Right lung (tissue), 5 donors: ENCODE measurements around the gene RGS6. TPM values are rescaled to one million over a fixed set of nuclear protein-coding genes. Genes with fewer than 3 reads are reported as not detected.

Experiments
- DNase-seq, 2 donors: peaks; one replicate each; pipeline ENCODE4 v3.0.0-alpha.2; 2013
- polyA plus RNA-seq, 5 donors: library from polyadenylated mRNA; unstranded; fragments of 120-200 nt; gene quantifications; one replicate each; pipeline versions ENCODE4 v1.2.1 to v1.2.3, GENCODE V29; 2013; ENCODE audit warnings: inconsistent platforms in 1 of 5, low replicate concordance in 1 of 5; ENCODE audit not compliant: insufficient read length in 5 of 5, insufficient read depth in 1 of 5

Gene RGS6
- polyA plus RNA-seq, 5 donors = 2.8 to 3.1 (median 2.9) TPM

DNA sequence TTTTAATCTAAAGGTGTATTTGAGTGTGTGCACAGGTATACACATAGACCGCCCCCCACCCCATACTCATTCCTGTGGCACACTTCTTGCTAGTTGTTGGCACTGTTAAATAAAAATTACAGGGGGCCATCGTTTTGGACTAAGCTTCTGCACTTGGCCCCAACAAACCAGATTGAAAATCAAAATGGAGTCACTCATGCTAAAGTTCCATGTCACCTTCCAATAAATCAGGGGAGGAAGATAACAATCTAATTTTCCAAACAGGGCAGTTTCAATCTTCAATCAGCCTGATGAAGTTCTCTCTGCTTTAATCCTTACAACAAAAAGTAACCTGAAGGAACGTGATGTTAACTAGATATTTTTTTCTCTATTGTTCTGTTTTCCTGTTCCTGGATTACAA, 78.2 kb downstream of the RGS6 start:
- no peak for DNase-seq

DNA sequence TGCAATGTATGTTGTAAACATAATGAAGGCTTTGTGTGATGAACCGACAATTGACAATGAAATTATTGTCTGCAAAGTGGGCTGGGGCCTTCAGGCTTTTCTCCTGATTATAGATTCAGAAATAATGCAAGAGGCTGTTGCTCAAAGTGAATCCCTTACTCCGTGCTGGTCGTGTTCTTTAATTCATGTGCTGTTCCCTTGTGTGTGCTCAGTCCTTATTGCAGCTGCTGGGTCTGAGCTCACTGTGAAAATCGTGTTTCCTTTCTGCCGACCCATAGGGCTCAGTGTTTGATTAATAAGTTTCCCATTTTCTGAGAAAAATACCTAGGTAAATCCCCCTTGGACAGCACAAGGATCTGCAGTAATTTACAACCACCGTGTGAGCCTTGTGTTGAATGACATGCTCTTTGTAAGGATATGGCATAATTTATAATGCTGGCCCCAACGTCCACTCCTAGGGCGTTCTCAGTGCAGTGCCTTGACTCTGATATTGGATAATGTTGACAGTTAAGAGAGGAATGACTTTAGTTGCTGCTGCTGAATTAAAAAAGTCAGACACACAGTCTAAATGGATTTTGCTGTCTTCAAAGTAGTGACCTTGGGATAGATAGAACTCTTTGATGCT, 81.6 kb downstream of the RGS6 start:
- DNase-seq = no peak

DNA sequence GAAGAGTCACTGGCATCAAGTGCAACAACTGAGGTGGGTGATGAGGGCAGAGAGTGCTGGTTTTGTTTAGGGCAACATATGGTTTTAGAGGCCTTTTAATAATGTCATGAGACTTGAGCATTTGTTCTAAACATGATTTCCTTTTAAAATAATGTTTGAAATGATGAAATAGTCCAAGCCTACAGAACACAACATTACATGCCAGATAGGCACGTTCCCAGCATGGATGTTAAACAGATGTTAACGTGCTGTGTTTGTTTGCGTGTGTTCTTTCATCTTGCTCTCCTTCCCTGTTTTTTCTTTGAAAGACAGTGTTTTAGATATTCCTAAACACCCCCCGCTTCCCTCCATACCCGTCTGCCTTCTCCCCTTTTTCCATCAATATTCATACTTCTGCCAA, 82.3 kb downstream of the RGS6 start:
- DNase-seq = no peak

DNA sequence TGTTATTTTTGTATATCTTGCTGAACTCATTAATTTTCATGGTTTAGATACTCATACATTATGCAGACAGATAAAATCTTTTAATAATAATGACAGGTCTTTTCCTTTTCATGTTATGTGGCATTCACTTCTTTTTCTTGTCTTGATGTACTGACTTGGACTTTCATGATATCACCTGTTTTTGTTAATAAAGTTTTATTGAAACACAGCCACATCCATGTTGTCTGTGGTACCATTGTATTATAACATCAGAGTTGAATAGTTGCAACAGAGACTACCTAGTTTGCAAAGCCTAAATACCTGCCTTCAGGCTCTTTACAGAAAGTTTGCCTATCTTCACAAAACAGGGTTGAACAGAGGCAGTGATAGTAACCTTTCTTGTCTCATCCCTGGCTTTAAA, 85.1 kb downstream of the RGS6 start:
- DNase-seq = no peak

DNA sequence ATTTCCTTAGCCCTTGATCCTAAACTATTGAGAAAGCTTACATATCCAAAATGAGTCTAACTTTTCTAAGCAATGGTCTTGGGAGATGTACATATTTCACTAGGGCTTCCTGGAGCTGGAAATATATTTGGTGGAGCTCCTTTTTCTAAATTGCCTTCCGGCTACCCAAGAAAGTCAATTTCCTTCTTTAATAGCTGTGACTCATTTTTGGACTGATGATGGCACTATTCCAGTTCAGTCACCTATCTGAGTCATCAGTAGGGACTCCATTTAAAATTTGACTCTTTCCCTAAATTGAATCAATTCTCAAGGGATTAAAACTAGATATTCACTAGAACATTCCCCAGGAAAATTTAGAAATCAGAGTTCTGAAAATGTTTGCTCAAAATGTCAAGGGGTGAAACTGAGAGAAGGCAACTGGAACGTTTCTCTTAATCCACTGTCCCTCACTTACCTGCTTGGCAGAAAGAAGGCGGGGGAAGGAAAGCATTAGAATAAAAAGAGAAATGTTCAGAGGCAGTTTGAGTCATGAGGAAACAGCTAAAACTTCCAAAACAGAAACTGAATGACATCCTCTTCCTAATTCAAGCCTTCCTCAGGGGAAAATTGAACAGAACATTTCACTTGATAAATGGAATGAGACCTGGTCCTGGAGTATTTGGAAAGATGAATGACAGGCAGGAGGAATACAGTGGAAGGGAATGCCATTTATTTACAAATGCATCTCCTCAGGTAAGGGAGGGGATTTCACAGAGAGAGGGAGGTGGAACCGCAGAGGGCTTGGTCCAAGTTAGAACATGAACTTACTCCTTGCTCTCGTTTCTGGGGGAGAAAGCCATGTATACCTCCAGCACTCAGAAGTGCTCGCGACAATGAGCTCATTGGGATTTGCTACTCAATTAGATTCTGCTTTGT, 91.2 kb downstream of the RGS6 start:
- no peak for DNase-seq

DNA sequence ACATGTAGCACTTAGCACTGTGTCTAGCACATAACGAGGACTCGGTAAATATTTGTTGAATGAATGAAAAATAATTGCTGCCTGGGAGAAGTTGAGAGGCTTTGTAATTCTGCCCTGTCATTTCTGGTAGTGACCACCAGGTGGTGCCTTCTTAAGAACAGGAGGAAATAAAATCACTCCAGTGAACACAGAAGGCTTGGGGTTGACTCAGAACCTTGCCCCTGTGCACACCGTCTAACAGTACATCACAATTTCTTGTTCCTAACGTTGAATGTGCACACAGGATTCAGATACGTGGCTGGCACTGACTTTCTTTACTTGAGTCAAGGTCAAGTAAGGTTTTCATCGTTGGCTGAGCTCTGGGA, 91.8 kb downstream of the RGS6 start:
- DNase-seq = no peak

DNA sequence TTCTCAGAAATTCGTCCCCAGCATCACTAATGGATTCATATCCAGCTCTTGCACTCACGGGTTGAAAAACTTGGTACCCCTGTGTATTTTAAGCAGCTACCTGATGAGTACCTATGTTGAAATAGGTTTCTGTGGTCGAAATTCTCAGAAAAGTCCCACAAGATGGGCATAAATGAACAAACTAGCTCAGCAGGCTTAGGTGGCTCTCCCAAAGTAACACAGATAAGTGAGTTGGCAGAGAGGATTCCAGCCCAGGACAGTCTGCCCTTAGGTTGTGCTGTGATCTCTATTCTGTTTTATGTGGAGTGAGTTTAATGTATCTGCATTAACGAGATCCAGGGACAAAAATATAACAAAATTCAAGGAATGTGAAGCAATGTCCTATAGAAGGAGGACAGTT, 92.3 kb downstream of the RGS6 start:
- no peak for DNase-seq

DNA sequence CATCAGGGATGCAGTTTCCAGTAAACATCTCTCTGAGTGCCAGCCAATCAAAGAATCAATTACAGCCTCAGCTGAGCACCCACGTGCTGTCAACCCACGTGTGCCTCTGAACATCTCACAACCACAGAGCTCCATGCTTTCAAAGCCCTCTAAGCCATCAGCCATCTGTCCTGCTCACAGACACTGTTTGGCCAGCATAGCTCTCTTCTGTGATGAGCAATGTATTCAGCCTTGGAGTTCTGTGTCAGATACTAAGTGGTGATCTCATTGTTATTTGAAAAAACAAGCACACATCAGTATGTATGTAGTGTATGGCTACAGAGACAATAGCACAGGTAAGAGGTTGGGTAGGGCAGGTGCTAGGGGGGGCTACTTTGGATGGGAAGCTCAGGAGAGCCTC, 94.3 kb downstream of the RGS6 start:
- no peak for DNase-seq

DNA sequence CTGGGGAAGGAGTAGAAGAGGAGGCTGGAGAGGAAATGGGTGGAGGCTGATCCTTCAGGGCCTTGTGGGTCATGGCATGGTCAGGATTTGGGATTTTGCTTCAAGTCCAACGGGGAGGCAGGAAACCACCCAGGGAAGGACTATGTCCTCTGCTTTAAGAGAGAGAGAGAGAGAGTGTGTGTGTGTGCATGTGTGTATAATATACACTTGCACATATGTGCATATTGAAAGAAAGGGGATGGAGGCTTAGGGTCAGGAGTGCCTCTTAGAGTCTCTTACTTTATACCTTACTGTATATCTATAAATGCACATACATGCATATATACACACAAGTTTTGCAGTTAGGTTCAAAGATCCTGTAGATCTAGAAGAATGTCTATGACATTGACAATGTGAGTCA, 94.8 kb downstream of the RGS6 start:
- DNase-seq = no peak

DNA sequence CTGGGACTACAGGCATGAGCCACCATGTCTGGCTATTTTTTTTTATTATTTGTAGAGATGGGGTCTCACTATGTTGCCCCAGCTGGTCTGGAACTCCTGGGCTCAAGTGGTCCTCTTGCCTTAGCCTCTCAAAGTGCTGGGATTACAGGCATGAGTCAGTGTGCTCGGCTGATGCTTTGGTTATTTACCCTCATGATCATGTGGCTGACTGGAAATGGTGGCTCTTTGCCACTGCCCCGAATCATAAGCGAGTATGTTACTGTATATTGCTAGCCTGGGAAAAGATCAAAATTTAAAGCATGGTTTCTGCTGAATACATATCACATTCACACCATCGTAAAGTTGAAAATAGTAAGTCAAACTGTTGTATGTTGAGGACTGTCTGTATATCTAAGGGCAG, 101.1 kb downstream of the RGS6 start:
- no peak for DNase-seq

DNA sequence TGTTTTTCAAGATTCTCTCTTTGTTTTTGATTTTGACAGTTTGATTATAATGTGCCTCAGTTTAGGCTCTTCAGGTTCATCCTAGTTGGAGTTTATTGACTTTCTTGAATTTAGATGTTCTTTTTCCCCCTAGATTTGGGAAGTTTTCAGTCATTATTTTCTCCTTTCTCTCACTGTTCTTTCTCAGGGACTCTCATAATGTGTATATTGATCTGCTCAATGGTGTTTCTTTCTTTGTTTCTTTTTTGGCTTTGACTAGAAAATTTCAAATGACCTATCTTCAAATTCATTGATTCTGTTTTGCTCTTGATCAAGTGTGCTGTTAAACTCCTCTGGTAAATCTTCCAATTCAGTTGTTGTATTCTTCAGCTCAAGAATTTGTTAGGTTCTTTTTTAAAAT, 108.3 kb downstream of the RGS6 start:
- DNase-seq = no peak

DNA sequence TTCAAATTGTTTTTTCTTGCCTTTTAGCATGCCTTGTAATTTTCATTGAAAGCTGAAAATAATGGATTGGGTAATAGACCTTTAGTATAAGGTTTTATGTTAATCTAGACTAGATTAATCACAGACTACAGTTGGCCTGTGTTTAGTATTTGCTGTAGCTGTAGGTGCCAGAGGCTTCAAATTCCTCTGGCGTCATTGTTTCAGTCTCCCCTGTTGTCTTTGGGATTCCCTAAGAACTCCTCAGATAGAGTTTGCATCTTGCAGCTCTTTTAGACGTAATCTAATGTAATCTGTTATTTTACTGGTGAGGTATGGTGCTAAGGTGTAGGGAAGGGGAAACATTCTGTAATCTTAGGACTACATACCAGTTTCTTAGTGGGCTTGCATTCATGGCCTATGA, 113.0 kb downstream of the RGS6 start:
- no peak for DNase-seq

DNA sequence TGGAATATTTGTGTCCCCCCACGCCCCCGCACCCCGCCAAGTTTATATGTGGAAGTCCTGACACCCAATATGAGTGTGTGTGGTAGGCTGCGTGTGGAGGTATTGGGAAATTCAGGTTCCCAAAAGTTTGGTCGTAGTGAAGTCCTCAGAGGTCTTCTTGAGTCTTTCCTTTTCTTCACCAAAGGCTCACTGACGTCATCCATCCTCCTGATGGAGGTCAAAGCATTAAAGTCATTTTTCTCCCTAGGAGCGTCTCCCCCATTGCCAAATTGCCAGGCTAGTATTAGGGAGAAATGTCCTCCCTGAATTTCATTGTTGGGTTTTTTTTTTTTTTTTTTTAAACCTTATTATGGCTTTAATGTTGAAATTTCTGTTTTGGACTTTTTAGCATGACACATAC, 113.7 kb downstream of the RGS6 start:
- no peak for DNase-seq

DNA sequence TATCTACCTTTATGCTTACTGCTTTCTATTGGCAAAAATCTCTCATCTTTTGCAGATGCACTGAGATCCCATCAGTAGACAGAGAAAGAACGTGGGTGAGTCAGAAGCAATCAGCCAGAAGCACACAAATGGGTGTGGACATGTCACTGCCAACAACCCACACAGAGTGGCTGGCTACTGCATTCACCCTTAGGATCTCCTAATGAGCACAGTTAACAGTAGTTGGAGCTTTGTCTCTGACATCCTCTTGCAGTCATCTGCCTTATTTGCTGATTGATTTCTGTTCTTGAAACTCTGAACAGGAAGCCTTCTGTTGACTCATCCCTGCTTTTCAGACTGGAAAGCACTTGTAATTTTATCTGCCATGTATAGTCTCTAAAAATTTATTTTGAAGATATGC, 117.2 kb downstream of the RGS6 start:
- no peak for DNase-seq

DNA sequence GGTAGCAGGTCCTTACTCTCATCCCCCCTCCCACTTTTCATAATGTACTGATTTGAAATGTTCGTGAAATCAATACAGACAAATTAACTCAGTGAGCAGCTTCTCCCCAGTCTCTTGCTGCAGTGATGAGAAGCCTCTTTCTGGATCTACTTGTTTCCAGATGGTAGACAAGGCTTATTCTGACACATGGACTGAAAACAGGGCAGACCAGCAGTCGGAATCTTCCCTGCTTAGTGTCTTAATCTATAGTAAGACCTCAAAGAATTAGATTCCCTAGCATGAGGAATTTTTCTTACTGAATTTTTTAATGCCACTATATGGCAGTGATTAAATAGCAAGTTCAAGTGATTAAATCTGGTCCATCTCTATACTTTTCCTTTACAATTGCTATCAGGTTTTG, 120.1 kb downstream of the RGS6 start:
- no peak for DNase-seq

DNA sequence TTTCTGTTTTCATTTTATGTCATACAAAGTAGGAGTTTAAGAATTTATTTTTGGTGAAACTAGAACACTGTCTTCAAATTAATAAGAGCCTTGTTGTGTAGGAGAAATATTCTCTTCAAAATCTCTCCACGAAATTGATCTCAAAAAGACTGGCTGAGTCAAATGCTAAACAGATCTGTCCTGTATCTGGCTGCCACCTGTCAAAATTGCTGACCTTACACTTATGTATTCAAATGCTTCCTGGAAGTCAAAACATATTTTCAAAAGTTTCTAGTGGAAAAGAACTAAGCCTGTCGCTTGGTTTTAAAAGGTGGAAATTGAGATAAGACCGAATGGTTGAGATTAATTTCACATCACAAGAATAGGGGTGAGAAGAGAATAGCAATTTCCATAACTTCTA, 121.4 kb downstream of the RGS6 start:
- no peak for DNase-seq

DNA sequence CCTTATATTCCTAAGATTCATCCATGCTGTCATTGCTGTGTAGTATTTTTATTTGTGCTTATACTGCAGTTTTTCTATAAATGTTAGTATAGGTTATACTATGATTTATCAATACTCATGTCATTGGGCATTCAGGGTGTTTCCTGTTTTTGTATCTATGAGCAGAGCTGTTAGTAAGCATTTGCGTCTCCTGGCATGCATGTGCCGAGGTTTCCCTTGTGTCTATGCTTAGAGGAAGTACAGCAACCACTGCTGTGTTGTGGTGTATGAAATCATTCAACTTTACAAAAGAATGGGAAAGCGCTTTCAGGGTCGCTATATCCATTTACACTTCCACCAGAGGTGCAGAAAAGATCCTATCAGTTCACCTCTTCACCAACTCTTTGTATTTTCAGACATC, 122.7 kb downstream of the RGS6 start:
- DNase-seq = no peak

DNA sequence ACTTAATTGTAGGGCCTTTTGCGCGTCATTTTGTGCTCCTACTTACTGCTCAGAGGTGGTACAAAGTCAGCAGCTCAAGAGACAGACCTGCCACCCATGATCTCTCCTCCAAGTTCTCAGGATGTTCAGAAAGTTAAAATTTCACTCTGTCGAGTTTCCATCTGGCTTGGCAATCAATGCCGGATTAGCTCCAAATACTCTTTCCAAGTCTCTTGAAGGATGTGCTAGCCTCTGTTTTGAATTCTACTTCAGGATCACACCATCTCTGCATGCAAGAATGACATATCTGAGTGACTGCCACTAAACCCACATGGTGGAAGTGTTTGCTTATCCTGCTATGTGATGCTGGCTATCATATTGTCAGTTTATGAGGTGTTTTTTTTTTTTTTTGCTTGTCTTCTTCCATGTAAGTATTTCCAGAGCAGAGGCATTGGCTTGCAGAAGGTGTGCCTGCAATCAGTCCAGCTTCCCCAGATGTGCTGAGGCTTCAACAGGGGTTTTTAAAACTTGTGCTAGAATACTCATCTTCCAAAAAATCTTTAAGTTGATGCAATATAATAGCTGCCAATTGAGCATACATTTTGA, 125.6 kb downstream of the RGS6 start:
- no peak for DNase-seq

DNA sequence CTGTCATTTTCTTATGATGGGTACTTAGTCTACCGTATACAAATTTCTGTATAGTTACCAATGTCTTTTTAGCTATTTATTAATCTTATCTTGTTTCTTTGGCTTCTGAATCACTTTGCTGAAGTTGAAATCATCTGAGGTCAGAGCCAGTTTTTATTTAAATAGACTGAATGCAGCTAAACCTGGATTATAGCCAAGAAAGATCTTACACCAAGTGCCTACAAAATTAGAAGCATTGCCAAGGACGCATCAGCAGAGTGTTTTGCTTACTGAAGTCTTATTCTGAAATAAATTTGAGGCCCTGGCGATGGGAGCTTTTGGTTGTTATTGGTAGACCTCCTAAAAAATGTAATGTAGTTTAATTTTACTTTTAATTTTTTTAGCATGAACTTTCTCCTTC, 128.2 kb downstream of the RGS6 start:
- no peak for DNase-seq

DNA sequence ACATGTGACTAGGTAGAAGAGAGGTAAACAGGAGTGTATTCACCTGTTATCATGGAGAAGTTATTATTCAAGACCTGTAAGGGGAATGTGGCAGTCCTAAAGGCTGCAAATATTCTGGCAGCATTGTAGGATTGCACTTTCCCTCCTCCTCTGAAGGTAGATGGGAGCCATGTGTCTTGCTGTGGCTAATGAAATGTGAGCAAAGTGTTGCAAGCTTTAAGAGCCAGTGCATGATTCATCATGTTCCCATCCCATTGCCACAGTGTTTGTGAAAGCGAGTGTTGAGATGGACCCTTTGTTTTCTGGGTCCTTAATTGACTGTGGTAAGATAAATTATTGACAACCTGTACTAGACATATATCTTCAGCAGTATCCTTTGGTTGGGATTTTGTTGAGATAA, 128.7 kb downstream of the RGS6 start:
- DNase-seq = no peak

DNA sequence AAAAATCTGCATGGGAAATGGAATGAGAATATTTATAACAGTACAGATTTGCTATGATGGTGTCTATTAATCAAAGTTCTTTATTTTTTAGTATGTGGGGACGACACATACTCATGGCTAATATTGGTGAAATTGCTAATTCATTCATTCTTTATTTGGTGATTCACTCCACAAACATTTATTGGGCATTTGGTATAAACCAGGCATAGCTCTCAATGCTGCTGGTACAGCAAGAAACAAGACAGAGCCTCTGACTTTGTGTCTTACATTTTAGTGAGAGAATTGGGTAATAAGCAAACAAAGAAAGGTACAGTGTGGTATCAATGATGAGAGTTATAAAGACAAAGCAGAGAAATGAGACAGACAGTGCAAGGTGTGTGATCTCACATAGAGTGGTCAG, 129.5 kb downstream of the RGS6 start:
- no peak for DNase-seq

DNA sequence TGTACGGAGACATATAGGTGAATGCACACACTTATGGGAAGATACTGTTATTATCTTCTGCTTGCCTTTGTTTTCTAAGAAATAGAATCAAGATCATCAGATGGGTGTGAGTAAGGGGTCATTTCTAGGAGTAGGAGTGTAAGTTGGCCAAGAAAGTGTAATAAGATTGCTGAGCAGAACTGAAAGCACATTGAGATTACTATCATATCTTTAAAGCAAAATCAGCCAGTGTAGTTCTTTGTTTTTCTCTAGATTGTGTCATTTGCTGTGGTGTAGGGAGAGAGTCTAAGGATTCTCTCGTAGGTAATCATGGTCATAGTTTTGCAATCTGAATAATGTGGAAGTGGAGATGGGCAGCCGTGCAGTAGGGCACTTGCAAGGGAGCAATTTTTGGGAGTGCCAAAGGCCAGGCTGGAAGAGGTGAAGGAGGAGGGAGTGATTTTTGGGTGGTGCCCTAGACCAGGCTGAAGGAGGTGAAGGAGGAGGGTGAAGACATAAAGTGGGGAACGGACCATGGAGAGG, 131.6 kb downstream of the RGS6 start:
- DNase-seq = no peak

DNA sequence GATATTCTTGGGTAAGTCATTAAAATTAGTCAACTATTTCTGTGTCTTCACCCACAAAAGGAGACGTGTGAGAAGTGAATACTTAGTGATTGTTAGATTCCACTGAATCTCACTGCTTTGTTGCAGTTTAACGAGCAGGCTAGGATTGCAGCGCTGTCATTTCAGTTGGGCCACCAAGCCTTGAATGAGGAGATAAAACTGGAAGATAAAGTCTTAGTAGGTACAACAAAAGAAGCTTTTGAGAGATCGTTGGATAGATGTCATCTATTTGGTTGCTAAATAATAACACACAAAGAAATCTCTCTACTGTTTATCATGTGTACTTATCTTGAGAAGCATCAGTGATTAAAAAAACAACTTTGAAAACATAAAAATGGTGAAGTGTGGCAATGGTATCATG, 132.3 kb downstream of the RGS6 start:
- no peak for DNase-seq
